Activated T-cell treated with anti-CD3 and anti-CD28 coated beads, Interleukin-2, amount 50 U/mL, for 48 hours (primary cell): Measurements from ENCODE around the gene PCID2.

ENCODE experiments used
- DNase-seq, 2 experiments: peaks; one replicate each; pipeline ENCODE4 v3.0.0-alpha.2; 2020

PCID2 gene

DNA sequence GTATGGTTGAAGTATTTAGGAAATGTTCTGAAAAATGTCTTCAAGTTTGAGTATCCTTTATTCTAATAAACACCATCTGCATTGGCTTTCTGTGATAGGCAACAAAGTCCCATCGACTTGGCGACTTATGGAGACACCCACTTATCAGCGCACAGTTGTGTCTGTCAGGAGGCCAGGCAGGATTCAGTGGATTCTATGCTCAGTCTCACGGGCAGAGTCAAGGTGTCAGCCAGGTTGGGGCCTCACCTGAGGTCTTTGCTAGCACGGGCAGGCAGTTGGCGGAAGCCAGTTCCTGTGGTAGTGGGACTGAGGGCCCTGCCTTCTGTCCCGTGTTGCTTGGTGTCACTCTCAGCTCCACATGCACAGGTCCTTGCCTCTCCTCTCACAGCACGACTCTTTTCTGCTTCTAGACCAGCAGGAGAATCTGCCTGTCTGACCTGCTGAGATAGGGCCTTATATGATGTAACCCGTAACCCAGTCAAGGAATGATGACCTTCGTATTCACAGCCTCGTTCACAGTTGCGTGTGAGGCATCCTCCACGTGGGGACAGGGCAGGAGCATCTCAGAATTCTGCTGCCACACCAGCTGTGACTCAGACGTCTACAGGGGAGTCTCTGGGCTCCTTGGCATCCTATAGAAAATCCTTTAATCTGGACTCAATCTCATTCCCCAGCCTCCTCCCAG lies 10.9 kb upstream of the PCID2 start:
- DNase-seq = no peak

DNA sequence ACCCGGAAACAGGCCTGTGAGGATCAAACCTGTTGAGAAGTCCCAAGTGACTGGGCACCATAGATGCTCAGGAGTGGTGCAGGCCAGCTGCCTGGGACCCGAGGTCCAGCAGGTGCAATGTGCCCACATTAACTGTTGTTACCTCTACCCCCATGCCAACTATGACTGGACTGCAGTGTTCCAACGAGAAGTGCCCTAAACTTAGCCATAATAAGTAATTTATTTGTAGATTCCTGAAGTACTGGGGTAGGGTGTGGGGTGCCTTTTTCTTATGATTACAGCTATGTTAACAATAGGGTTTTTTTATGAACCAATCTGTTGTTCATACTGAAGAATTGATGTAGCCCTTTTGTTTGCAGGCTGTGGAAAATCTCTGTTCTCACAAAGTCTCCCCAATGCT lies 10.1 kb upstream of the PCID2 start:
- no peak for DNase-seq

DNA sequence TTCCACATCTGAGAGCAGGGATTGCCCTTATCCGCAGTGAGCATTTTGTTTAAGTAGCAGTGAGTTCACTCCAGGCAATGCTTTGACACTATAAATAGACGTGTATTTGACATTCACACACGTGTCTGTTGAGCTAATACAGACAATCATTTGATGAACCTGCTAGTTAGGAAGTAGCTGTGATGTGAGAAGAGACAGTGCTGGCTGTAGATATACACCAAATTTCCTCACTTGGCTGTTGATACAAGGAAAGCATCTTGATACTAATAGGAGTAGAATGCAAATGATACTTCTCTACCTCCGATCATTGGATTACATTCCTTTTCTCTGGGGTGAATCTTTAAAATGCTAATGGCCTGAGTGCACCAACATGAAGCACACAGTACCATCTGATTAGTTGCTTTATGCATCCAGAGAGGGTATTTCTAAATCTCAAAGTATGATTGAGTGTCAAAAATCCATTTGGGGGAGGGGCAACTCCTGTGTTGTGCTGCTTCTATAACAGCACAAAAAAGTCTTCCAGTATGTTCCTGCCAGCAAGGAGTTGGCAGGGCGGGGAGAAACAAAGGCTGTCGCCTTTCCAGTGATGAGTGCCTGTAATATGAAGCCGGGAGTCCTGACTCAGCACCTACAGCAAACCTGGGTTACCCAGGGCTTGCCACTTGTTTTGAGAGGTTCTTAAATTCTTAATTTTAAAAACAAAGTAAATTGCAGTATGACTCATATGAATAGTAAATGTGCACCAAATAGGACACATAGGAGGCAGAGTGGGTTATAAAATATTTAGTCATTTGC lies 8.0 kb upstream of the PCID2 start:
- no peak for DNase-seq

DNA sequence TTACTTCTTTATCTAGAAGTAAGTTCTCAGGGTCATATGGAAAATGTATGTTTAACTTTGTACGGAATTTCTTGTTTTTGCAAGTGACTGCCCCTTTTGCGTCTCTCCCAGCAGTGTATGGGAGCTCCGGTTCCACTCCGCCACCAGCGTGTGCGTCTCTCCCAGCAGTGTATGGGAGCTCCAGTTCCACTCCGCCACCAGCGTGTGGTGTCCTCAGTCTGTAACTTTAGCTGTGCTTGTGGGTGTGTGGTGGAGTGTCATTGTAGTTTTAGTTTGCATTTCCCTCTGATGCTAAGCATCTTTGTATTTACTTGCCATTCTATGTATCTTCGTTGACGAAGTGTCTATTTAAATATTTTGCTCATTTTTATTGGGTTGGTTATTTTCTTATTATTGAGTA lies 3.3 kb upstream of the PCID2 start:
- peak; percentile 36 to 38 for DNase-seq

DNA sequence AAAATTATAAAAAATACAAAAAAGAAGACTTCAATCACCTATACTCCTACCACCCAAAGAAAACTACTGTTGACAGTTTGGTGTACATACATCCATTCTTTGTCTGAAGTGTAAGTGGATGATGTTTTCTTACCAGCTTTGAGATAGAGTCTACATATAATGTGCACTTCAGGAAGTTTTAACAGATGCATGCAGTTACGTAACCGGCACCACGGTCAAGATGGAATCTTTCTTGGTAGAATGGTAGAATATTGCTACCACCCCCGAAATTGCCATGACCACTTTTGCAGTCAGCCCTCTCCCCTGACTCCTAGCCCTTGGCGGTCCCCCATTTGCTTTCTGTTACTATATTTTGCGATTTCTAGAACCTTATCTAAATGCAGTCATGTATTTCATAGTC lies 2.4 kb upstream of the PCID2 start:
- DNase-seq = no peak

DNA sequence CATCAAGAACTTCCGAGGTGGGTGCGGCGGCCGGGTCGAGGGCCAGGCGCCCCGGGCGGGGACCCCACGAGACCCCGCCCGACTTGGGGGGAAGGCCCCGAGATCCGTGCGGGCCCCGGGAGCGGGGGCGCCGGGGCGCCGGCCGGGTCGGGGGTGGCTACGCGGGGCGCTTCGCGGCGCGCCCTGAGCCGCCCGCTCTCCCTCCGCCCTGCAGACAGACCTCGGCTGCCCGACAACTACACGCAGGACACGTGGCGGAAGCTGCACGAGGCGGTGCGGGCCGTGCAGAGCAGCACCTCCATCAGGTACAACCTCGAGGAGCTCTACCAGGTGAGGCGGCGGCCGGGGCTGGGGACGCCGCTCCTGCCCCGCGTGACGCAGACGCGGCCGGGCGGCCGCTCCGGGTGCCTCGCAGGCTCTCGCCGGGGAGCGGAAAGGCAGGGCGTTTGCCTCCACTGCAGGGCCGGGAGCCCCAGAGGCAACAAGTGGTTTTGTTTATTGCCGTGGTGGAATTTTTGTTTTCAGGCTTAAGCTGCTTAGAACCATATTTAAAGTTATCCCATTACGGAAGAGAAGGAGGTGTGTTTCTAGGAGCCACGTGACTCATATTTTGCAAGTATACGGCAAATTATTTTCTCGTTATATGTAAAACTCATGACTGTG lies 1.4 kb upstream of the PCID2 start:
- DNase-seq = peak; percentile 75 to 79

DNA sequence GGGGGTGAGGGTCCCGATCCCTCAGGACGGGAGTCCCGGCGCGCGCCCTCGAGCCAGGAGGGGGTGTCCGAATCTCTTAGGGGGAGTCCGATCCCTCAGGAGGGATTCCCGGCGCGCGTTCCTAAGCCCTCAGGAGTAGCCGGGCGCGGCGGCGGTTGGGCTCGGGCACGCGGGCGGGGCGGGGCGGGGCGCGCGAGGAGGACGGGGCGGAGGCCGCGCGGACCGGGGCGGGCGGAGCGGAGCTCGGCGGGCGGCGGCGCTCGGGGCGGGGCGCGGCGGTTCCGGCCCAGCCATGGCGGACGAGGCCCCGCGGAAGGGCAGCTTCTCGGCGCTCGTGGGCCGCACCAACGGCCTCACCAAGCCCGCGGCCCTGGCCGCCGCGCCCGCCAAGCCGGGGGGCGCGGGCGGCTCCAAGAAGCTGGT lies 878 bp upstream of the PCID2 start, which contains the start of gene CUL4A:
TSS of gene CUL4A (plus strand) at position 278 of the 423 bp plus-strand sequence. CDS start at position 293, 15 bp downstream.
- DNase-seq = peak in 1 of 2 experiments; percentile 82

DNA sequence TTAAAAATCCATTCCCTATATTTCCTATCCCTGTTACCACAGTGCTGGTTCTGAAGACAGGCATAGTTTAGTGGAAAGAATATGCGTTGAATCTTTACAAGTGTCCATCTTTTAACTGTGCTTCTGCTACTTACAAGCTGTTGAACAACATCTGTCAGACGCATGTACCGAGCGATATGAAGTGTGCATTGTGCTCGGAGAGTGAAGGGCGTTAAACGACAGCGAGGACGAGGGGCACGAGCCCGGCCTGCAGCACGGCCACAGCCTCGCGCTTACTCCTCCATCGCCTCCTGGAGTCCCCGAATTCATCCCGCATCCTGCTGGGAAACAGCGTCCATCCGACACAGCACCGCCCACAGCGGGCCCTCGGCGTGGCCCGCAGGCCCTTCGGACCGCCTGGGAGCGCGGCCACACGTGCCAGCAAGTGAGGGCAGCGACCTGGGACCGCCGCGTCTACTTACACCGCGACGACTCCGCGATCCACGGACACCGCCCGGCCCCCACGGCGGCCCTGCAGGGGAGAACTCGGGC lies 514 bp downstream of the PCID2 start:
- peak in 1 of 2 experiments; percentile 42 for DNase-seq

DNA sequence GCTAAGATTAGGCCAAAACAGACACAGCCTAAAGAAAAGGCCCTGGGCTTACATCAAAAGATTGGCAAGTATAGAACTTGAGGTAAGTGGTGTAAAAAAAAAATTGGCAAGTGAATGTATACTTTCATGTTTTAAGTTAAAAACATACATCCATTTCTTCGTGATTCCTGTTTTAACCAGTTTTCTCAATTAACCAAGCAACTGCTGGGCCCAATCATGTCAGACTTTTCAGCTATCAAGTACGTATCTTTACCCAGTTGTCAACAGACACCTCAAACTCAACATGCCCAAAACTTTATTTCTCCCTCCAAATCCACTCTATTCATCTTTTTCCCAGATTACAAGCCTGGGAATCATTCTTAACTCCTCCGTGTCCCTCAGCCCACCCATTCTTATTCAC lies 1.0 kb downstream of the PCID2 start:
- no peak for DNase-seq

DNA sequence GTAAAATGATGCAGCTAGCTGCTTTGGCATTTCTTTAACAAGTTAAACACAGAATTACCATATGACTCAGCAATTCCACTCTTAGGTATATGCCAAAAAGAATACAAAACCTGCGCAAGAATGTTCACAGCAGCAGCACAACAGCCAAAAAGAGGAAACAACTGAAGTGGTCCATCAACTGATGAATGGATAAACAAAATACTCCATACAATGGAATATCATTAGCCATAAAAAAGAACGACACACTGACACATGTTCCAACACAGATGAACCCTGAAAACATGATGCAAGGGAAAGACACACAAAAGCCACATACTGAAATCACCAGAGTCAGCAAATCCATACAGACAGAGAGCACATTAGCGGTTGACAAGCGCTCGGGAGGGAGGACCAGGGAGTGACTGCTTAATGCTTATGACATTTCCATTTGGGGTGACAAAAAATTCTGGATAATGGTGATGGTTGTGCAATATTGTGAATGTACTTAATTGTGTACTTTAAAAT lies 3.0 kb downstream of the PCID2 start:
- DNase-seq = no peak

DNA sequence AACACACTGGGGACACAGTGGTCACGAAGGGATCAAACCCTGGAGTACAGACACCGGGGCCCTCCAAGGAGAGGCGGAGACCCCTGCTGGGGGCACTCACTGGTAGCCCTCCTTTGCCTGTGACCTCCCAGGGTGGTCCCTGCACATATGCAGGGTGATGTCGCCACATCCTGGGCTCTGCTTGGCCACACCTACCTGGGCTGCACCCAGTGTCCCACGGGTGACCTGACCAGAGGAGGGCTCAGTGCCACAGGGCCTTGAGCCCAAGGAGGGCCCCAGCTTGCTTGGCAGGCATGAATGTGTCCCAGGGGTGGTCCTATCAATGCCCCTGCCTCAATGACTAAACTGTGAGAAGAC lies 4.1 kb downstream of the PCID2 start:
- DNase-seq = no peak

DNA sequence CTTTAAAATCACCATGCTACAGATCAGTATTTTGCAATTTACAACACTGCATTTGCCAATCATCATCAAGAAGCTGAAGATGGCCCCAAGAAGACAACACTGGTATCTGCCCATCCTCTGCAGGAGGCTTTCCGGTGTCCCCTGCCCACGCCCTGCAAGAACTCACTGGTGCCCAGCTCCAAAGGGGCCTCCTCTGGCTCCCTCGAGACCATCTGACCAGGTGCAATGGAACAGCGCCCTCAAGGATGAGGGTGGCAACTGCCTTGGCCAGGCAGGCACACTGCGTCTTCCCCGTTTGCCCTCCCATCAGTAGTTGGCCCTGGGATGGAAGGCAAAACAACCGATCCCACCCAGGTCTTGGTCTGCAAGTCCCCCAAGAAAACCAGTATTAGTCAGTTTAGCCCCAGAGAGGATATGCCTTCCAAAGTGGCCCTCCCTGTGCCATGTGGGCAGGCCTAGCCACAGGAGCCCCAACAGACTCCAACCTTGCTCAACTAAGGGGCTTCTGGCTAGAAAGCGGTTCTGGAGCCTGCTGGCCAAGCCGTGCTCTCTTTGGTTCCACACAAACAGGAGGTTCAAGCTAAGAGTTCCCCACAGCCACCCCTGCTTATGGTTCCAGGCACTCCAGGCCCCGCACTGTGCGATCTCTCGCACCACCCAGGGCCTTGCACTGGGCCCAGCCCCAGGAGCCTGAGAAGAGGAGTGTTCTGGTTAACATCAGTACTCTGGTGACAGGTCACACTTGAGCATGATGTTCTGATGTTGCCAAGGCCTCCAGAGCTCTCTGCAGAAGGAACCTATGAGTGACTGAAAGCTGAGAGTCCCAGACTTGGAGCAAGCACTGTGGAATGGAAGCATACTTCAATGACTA lies 4.7 kb downstream of the PCID2 start:
- no peak for DNase-seq

DNA sequence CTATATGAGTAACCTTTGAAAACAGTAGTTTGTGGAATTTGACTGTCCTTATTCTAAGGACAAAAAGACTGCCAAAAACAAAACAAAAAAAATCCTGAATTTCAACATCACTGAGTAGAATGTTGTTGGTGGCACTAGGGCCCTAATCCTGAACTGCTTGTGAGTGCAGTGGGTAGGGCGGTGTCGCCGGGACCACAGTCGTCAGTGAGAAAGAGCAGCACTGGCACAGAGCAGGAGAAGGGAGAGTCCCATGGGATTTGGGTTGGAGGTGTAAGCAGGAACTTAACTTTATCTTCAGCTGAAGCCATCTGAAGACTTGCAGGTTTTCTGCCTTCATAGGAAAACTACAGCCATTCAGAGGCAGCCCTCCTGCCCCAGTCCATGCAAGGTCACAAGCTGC lies 5.6 kb downstream of the PCID2 start:
- DNase-seq = no peak

DNA sequence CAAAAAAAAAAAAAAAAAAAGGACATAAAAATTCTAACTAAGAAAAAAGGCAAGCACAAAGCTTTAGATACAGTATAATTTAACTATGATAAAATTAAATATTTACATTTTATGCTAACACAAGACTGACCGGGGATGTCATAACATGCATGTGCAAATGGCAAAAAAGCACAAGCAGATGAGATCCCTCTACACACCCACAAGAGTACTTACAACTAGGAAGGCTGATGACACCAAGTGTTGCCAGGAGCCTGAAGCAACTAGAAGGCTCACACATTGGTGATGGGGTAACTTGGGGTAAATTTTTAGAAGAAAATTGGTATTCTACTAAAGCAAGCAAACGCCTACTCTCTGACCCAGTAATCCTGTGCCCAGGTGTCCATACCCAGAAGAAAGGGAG lies 6.7 kb downstream of the PCID2 start:
- DNase-seq = no peak

DNA sequence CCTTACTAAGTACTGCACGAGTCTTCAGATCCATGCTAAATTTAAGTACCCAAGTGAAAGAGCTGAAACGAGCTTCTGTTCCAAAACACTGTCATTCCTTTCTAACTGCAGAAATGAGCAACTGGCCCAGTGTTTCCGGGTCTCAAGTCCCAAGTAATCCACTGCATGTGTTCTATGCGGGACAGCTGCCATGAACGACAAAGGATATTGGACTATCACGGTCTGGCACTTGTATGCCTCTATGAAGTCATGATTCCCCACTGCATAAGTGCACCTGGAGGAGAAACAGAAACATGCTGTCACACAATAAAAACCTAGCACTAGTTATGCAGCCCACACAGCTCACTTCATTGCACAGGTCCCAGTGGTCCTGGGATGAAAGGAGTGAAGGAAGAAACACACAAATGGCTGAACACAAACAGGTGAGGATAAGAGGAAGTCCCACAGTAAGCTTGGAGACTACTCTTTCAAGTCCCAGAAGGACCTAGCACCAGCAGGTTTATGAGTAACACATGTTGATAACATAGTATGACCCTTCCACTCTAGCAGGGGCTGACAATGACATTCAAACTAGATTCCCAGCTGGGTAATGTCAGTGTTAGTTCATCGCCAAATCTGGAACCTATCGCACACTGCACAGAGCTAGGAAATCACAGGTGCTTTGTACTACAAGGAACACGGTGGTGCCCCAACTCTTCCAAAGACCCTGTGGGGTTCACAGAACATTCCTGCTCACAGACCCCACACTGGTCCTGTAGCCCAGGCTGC lies 11.3 kb downstream of the PCID2 start:
- no peak for DNase-seq

DNA sequence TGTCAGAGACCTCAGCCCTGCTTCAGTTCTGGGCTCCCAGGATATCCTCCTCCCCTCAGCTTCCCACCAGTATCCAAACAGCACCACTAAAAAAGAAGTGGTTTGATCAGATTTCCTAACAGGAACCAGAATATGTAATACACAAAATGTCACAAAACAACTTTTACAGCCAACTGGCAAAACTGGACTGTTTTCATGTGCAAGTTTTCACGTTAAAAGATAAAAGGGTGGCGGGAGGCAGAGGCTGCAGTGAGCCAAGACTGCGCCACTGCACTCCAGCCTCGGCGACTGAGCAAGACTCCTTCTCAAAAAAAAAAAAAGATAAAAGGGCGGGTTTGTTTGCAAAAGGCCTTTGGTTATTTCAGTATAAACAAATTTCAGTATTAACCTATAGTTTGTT lies 13.1 kb downstream of the PCID2 start:
- DNase-seq = no peak

DNA sequence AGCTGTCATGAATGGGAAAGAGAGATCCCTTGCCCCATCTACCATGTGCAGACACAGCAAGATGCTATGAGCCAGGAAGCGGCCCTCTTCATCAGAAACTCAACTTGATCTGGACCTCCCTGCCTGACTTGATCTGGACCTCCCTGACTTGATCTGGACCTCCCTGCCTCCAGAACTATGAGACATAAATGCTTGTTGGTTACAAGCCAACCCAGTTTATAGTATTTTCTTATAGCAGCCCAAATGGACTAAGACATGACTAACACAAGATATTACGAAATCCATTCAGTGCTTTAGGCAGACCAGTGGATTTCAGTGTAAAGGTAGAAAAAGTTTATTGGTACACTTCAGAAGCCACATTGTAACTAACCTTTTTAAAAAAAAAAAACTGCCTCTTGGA lies 15.6 kb downstream of the PCID2 start:
- no peak for DNase-seq

DNA sequence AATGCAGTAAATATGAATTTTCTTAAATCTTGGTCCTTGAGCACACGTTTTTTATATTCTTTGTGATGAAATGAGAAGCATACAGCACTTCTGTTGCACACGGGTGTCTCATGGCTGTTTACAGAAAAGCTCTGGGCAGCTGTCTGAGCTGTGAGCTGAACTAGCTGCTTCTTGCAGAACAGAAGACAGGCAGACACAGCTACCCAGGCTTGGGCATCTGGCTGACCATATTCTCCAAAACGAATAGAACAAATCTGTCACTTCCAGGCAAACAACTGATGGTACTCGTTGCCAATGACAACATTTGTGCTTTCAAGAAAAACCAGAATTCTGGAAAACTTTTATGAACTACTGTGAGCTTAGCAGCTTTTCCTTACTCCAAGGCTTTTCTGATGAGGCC lies 16.2 kb downstream of the PCID2 start:
- DNase-seq = no peak

DNA sequence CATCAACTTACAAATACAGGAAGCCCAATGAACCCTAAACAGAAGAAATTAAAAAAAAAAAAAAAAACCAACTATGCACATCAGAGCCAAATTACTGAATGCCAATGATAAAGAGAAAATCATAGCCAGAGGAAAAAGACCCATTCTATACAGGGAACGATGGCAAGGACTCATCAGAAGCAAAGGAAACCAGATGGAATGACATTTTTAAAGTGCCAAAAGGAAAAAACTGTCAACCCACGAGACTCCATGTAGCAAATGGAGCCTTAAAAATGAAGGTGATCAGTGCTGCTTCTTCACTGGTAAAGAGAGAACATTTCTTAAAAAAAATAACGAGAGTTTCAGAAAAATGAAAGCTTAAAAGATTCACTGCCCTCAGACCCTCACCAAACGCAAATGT lies 18.3 kb downstream of the PCID2 start:
- DNase-seq = no peak

DNA sequence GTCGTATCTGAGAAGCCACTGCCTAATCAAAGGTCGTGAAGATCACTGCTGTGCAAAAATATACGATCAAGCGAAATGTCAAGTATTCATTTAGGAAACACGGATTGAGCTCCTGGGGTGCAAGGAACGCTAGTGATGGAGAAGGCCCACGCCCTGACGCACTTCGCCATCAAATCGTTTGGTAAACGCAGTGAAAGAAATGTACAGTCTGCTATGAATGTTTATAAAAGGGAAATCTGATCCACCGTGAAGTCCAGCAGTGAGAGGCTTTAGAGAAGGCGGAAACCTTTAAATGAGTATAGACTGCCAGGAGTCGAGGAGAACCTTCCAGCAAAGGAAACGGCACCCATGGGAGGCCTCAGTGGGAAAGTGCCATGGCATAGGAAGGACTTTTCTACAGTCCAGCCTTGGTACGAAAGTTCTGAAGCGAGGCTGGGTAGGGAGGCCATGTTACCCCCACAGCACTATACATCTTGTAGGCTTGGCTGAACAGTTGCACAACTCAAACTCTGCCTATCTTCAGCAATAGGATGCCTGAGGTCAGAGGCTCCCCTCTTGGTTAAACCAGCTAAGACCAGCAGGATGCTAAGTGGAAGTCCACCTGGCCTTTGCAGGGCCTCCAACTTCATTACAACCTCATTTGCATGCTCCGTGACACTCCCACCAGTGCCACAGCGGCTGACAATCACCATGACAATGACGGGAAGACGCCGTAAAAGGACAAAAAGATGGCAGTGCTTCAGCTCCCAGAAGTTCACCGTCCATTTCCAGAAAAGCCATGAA lies 20.4 kb downstream of the PCID2 start:
- DNase-seq = no peak

DNA sequence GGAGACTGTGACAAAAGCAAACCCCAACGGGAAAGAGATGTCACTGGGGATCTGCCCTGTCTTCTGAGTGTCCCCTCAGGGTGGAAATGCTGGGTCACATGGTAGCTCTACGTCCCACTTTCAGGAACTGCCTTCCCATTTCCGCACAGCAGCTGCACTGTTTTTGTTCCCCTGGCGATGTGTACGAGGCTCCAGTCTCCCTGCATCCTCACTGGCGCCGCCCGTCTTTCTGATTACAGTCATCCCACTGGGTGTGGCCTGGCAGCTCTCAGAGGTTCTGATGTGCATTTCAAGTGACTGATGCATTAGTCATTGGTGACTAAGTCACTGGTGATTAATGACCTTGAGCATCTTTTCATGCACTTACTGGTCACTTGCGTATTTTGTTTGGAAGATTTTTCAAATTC lies 21.2 kb downstream of the PCID2 start:
- peak; percentile 80 to 81 for DNase-seq
